ENCODE results near the gene RDH5. TPM values are rescaled to one million over a fixed set of nuclear protein-coding genes. Genes with fewer than 3 reads are reported as not detected.

The RDH5 gene
- total and polyA plus RNA-seq, 4 donors, result 3.1 to 5.4 (median 3.9) TPM

GRCh38 chr12:55713721-55714120, 6.5 kb upstream of the RDH5 start:
- 81 to 98% methylated on average over 2 of the region's 2 CpGs for WGBS, 2 donors
- Histone ChIP-seq H3K36me3 (ENCODE audit: control insufficient read depth in 4 of 4, insufficient read depth in 4 of 4, low read length in 4 of 4) (peaks cover 0 to under 1% (median 0%) of the 10 kb centered on the region in 4 donors), H3K4me3 (no peak overlapping the region), H3K27ac (ENCODE audit: low read depth in 1 of 2, low read length in 1 of 2) (peak overlapping the region in 1 of 2 donors; percentile 61), H3K9me3 (ENCODE audit: control insufficient read depth in 4 of 4, insufficient read depth in 3 of 4, low read length in 3 of 4) (no peaks in the 10 kb centered on the region), H3K27me3 (ENCODE audit: control insufficient read depth in 3 of 3, insufficient read depth in 3 of 3, low read length in 2 of 3) (peaks cover 0 to 3% (median 0%) of the 10 kb centered on the region in 3 donors), H3K4me1 (ENCODE audit: control insufficient read depth in 5 of 5, insufficient read depth in 5 of 5, low read length in 5 of 5) (peaks cover 14 to 49% (median 18%) of the 10 kb centered on the region in 5 donors), H3K9ac (ENCODE audit: insufficient read depth in 1 of 2, low read length in 2 of 2) (no peak overlapping the region)
- ATAC-seq (ENCODE audit: insufficient read depth, low FRiP score) (no peak), DNase-seq (no peak)
- no peak for TF ChIP-seq CTCF (IDR thresholded peaks at IDR 0.05; ENCODE audit: control extremely low read depth, extremely low read depth)

GRCh38 chr12:55715169-55715764, 4.9 kb upstream of the RDH5 start:
- DNase-seq (no peak), ATAC-seq (ENCODE audit: insufficient read depth, low FRiP score) (no peak)
- Histone ChIP-seq H3K27ac (ENCODE audit: low read depth in 1 of 2, low read length in 1 of 2) (peak overlapping the region; percentile 89 to 94), H3K36me3 (ENCODE audit: control insufficient read depth in 4 of 4, insufficient read depth in 4 of 4, low read length in 4 of 4) (peaks cover 0 to 8% (median 4%) of the 10 kb centered on the region in 4 donors), H3K9ac (ENCODE audit: insufficient read depth in 1 of 2, low read length in 2 of 2) (peak overlapping the region in 1 of 2 donors; percentile 26), H3K4me3 (peak overlapping the region; percentile 69), H3K4me1 (ENCODE audit: control insufficient read depth in 5 of 5, insufficient read depth in 5 of 5, low read length in 5 of 5) (peaks cover 14 to 48% (median 21%) of the 10 kb centered on the region in 5 donors), H3K9me3 (ENCODE audit: control insufficient read depth in 4 of 4, insufficient read depth in 3 of 4, low read length in 3 of 4) (no peaks in the 10 kb centered on the region), H3K27me3 (ENCODE audit: control insufficient read depth in 3 of 3, insufficient read depth in 3 of 3, low read length in 2 of 3) (no peaks in the 10 kb centered on the region)
- no peak for TF ChIP-seq CTCF (IDR thresholded peaks at IDR 0.05; ENCODE audit: control extremely low read depth, extremely low read depth)
- 67 to 69% methylated on average over 7 of the region's 7 CpGs for WGBS, 2 donors

- peak within 1 kb of the TSS; percentile 3 to 57 for H3K9ac ChIP-seq (ENCODE audit: insufficient read depth in 1 of 2, low read length in 2 of 2)
- H3K36me3 ChIP-seq (ENCODE audit: control insufficient read depth in 4 of 4, insufficient read depth in 4 of 4, low read length in 4 of 4), result peaks cover 0 to 8% (median 4%) of the 10 kb centered on the region in 4 donors
- TF ChIP-seq CTCF (IDR thresholded peaks at IDR 0.05; ENCODE audit: control extremely low read depth, extremely low read depth), result no peak
- ATAC-seq (ENCODE audit: insufficient read depth, low FRiP score) (peak; percentile 84), DNase-seq (peak; percentile 94 to 98 (median 96))
- H3K4me3 ChIP-seq, result peak within 1 kb of the TSS; percentile 69
- no peaks in the 10 kb centered on the region for H3K9me3 ChIP-seq (ENCODE audit: control insufficient read depth in 4 of 4, insufficient read depth in 3 of 4, low read length in 3 of 4)
- 0 to 1% methylated on average over 42 of the region's 42 CpGs for whole genome bisulfite sequencing, 2 donors
- no peaks in the 10 kb centered on the region for H3K27me3 ChIP-seq (ENCODE audit: control insufficient read depth in 3 of 3, insufficient read depth in 3 of 3, low read length in 2 of 3)
- H3K27ac ChIP-seq (ENCODE audit: low read depth in 1 of 2, low read length in 1 of 2), result peak within 1 kb of the TSS; percentile 89 to 94
- peaks cover 14 to 48% (median 21%) of the 10 kb centered on the region in 5 donors for H3K4me1 ChIP-seq (ENCODE audit: control insufficient read depth in 5 of 5, insufficient read depth in 5 of 5, low read length in 5 of 5)
These were observed 4.2 kb upstream of the RDH5 start, which contains the start of gene BLOC1S1 for GRCh38 chr12:55715833-55716581. TSS of gene BLOC1S1 (plus strand) at chr12:55716046. CDS start at chr12:55716052, 6 bp downstream.
